Measurements from ENCODE around the gene IDH3B.

DNA sequence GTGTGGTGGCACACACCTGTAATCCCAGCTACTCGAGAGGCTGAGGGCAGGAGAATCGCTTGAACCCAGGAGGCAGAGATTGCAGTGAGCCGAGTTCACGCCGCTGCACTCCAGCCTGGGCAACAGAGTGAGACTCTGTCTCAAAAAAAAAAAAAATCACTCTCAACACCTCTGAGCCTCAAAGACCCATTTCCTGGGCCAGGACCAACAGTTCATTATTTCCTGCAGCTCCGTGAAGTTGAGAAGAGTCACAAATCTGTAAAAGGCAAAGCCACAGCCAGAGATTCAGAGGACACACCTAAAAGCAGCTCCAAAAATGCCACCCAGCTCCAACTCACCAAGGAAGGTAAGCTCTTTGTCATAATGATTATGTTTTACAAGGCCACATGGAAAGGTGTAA is 26.8 kb downstream of the IDH3B start:
- TF ChIP-seq SUZ12 (IDR thresholded peaks at IDR 0.05; ENCODE audit: extremely low read depth, insufficient read depth, insufficient read length) = no peak
- TF ChIP-seq YY1 (IDR thresholded peaks at IDR 0.05; ENCODE audit: insufficient read depth, insufficient read length) = no peak
- no peak for TF ChIP-seq ZNF274 (IDR thresholded peaks at IDR 0.05; ENCODE audit: low read depth, low read length)
